Measurements from ENCODE around the gene DUSP22.

DUSP22 gene

DNA sequence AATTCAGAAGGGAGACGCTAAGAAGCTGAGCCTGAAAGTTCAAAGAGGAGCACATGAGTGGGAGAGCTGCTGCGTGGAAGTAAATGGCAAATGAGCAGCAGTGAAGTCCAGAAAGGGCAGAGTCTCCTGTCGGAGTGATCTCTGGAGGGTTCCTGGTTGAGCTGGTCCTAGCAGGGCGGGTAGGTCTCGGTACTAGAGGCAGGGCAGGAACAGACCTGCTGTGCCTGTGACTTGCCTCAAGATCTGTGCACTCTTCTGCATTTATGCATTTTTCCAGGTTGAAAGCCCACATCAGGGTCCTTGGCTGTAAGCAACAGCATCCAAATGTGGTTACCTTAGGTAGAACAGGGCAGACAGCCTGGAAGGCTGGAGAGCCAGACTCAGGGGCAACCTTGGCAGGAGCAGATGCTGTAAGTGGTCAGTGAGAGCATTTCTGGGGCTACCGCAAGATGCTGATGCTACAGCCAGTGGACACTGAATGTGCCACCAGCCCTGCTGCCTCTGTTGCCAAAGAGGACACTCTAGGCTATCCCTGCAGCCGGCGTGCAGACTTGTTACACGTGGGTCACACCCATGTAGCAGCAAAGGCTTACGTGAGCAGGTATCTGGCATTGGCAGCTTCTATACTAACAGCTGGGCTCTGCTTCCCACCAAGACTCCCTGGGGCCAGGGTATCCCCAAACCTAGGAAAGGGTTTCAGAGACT lies 8.4 kb downstream of the DUSP22 start:
- no peak for DNase-seq
- Mint-ChIP-seq H3K27me3 (ENCODE audit: low read depth, poor library complexity) (no peaks in the 10 kb centered on the region), H3K27ac (no peak overlapping the region), H3K9me3 (peaks cover 23% of the 10 kb centered on the region), H3K4me3 (no peak overlapping the region), H3K4me1 (peaks cover 5% of the 10 kb centered on the region), H3K36me3 (ENCODE audit: low read depth) (peaks cover 6% of the 10 kb centered on the region)
- TF ChIP-seq, protein P1, sequence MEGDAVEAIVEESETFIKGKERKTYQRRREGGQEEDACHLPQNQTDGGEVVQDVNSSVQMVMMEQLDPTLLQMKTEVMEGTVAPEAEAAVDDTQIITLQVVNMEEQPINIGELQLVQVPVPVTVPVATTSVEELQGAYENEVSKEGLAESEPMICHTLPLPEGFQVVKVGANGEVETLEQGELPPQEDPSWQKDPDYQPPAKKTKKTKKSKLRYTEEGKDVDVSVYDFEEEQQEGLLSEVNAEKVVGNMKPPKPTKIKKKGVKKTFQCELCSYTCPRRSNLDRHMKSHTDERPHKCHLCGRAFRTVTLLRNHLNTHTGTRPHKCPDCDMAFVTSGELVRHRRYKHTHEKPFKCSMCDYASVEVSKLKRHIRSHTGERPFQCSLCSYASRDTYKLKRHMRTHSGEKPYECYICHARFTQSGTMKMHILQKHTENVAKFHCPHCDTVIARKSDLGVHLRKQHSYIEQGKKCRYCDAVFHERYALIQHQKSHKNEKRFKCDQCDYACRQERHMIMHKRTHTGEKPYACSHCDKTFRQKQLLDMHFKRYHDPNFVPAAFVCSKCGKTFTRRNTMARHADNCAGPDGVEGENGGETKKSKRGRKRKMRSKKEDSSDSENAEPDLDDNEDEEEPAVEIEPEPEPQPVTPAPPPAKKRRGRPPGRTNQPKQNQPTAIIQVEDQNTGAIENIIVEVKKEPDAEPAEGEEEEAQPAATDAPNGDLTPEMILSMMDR (IDR thresholded peaks at IDR 0.05): no peak

DNA sequence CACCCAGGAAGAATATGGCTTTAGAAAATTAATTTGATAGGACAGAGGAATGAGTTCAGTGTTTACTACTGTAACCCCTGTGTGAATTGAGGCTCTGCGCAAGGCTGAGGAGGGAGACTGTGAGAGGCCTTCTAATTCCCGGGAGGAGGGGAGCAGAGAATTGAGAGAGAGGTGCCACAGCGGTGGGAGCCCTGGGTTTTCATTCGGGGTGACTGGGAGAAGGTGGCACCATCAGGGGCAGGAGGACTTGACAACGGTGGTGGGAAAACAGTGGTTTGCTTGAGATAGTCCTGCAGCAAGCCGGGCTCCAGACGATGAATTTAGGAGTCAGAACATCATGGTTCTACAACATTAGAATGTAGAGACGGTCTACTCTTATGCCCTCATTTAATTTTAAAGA lies 9.2 kb downstream of the DUSP22 start:
- no peaks in the 10 kb centered on the region for H3K27me3 Mint-ChIP-seq (ENCODE audit: low read depth, poor library complexity)
- TF ChIP-seq, protein P1 (IDR thresholded peaks at IDR 0.05): no peak
- no peak for DNase-seq
- H3K4me3 Mint-ChIP-seq: no peak overlapping the region
- H3K27ac Mint-ChIP-seq: no peak overlapping the region
- H3K9me3 Mint-ChIP-seq: peaks cover 15% of the 10 kb centered on the region
- H3K36me3 Mint-ChIP-seq (ENCODE audit: low read depth): peaks cover 6% of the 10 kb centered on the region
- peaks cover 5% of the 10 kb centered on the region for H3K4me1 Mint-ChIP-seq

DNA sequence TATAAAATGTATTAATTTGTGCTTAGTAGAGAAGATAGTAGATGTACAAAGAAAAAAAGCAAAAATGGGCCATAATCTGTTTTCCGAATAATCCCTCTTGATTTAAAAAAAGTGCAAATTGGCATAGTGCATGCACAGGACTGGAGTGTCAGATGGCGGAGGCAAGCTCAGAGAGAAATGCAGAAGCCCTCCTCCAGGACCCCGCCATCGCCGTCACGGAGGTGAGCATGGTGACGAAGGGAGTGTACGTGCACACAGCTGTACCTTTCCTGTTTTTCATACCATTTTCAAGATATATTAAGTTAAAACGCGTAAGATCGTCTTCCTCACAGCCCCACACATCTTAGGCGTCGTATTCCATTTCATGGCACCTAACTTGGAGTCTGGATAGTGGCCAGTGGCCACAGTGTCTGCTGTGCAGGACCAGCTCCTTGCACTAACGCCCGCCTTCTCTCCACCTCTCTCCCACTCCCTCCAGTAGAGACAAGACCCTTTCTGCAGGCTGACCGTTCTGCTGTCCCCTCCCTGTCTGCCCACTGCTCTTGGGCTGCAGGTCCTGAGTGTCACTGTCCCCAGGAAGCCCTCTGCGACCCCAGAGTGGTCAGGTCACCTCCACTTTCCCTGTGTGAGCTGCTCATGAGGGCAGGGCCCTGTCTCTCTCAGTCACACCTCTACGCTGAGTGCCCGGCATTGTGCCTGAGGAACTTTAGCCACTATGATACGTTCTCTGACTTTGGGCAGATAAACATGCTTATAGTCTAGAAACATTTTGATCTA lies 9.8 kb downstream of the DUSP22 start:
- peaks cover 9% of the 10 kb centered on the region for H3K9me3 Mint-ChIP-seq
- H3K4me3 Mint-ChIP-seq: no peak overlapping the region
- no peak overlapping the region for H3K27ac Mint-ChIP-seq
- TF ChIP-seq, protein P1 (IDR thresholded peaks at IDR 0.05): no peak
- DNase-seq: no peak
- no peaks in the 10 kb centered on the region for H3K27me3 Mint-ChIP-seq (ENCODE audit: low read depth, poor library complexity)
- peaks cover 6% of the 10 kb centered on the region for H3K36me3 Mint-ChIP-seq (ENCODE audit: low read depth)
- peaks cover 5% of the 10 kb centered on the region for H3K4me1 Mint-ChIP-seq

DNA sequence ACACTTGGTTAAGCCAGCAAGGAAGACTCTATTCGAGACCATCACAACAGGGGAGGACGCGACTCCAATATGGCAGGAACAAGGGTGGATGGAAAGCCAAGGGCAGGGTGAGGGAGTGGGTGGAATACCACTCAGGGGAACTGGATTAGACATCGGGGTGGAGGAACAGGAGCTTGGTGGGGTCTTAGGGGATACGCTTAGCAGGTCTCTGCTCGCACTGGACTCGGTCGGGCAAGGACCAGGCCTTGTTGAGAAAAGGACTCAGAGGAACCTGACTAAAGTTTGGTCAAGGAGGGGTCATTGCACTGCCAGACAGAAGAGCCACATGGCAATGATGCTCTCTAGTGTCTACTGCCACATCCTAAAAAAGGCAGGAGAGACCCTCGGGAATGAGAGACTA lies 10.5 kb downstream of the DUSP22 start:
- no peaks in the 10 kb centered on the region for H3K27me3 Mint-ChIP-seq (ENCODE audit: low read depth, poor library complexity)
- peaks cover 5% of the 10 kb centered on the region for H3K9me3 Mint-ChIP-seq
- TF ChIP-seq, protein P1 (IDR thresholded peaks at IDR 0.05): no peak
- H3K4me3 Mint-ChIP-seq: no peak overlapping the region
- peaks cover 8% of the 10 kb centered on the region for H3K36me3 Mint-ChIP-seq (ENCODE audit: low read depth)
- H3K4me1 Mint-ChIP-seq: peaks cover 5% of the 10 kb centered on the region
- no peak for DNase-seq
- no peak overlapping the region for H3K27ac Mint-ChIP-seq

DNA sequence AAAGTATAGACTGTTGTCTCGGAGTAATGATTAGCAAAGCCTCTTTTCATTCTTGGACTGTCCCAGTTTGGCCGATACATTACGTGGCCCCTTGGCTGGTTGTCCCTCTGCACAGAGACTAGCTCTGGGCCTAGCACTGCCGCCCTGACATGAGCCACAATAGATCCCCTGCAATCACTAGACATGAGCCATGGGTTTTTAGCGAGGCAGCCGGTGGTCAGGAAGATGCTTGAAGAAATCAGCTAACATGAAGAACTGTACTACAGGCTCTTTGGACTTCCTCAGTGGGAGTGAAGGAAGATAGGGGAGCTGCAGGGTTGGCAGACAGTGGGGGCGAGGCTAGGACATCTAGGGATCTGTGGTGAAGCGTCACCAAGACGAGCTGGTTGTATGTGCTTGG lies 11.0 kb downstream of the DUSP22 start:
- Mint-ChIP-seq H3K4me3 (no peak overlapping the region), H3K4me1 (peaks cover 5% of the 10 kb centered on the region), H3K9me3 (peaks cover 8% of the 10 kb centered on the region), H3K36me3 (ENCODE audit: low read depth) (peaks cover 13% of the 10 kb centered on the region), H3K27ac (no peak overlapping the region), H3K27me3 (ENCODE audit: low read depth, poor library complexity) (no peaks in the 10 kb centered on the region)
- DNase-seq: no peak
- TF ChIP-seq, protein P1 (IDR thresholded peaks at IDR 0.05): no peak

All from nephron progenitor cell (in vitro differentiated cells).